GM12892 (cell line): ENCODE data around the gene HSBP1L1.

Source experiments
- POLR2A ChIP-seq: IDR thresholded peaks from 2 replicates; pipeline ENCODE4 v1.6.1; 2011; ENCODE audit warnings: low read depth, low read length, control low read depth
- POLR2AphosphoS5 ChIP-seq: IDR thresholded peaks from 2 replicates; pipeline ENCODE4 v1.6.1; 2011; ENCODE audit warnings: low read depth, low read length, control low read depth
- TAF1 ChIP-seq: IDR thresholded peaks from 2 replicates; pipeline ENCODE4 v1.6.1; 2011; ENCODE audit warnings: low read depth, mild to moderate bottlenecking, control low read depth, low read length, borderline replicate concordance

DNA sequence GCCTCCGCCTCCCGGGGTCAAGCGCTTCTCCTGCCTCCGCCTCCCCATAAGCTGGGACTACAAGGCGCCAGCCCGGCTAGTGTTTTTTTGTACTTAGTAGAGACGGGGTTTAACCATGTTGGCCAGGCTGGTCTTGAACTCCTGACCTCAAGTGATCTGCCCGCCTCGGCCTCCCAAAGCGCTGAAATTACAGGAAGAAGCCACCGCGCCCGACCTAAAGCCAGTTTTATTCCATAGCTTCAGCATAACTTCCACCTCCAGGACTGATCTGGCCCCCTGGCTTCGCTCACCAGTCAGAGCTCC, 24.7 kb downstream of the HSBP1L1 start:
- TF ChIP-seq POLR2A (no peak), TAF1 (no peak), POLR2AphosphoS5 (no peak)
